CD4-positive, alpha-beta T cell treated with Interleukin-6 at 100 ng/mL for 8 hours (primary cell): Measurements from ENCODE around the gene FLT3LG.
A peak's percentile ranks its signal among the peaks of the same experiment; 100 is the strongest.

ENCODE experiments used
- DNase-seq: peaks from one replicate; pipeline ENCODE4 v3.0.0-alpha.2; 2020; ENCODE audit warnings: mixed read lengths, low spot score

Gene FLT3LG

GRCh38 chr19:49488863-49489537 lies 15.0 kb downstream of the FLT3LG start:
- no peak for DNase-seq

- peak; percentile 27 for DNase-seq
Observed at GRCh38 chr19:49489601-49490167, 15.7 kb downstream of the FLT3LG start.

GRCh38 chr19:49490287-49491029 lies 16.4 kb downstream of the FLT3LG start:
- no peak for DNase-seq

DNA sequence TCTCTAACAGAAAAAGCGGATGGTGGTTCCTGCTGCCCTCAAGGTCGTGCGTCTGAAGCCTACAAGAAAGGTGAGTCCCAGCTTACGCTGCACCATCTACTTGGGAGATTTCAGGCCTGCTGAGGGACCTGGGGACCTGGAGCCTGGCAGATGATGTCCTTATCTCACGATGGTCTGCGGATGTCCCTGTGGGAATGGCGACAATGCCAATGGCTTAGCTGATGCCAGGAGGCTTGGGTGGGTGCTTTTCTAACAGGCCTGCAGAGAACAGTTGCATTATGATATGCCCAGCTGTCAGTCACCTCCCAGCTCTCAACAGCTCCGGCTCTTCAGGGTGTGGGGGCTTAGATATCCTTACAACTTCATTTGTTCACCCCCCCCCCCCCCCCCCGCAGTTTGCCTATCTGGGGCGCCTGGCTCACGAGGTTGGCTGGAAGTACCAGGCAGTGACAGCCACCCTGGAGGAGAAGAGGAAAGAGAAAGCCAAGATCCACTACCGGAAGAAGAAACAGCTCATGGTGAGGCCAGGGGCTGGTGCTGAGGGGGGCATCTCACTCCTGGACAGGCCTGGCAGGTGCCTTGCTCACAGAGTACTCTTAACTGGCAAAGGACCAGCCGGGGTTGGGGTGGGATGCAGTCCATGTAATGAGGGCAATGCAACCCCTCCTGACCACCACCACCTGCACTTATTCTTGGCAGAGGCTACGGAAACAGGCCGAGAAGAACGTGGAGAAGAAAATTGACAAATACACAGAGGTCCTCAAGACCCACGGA lies 17.2 kb downstream of the FLT3LG start:
- DNase-seq: no peak

GRCh38 chr19:49491804-49492572 lies 18.0 kb downstream of the FLT3LG start:
- no peak for DNase-seq

DNA sequence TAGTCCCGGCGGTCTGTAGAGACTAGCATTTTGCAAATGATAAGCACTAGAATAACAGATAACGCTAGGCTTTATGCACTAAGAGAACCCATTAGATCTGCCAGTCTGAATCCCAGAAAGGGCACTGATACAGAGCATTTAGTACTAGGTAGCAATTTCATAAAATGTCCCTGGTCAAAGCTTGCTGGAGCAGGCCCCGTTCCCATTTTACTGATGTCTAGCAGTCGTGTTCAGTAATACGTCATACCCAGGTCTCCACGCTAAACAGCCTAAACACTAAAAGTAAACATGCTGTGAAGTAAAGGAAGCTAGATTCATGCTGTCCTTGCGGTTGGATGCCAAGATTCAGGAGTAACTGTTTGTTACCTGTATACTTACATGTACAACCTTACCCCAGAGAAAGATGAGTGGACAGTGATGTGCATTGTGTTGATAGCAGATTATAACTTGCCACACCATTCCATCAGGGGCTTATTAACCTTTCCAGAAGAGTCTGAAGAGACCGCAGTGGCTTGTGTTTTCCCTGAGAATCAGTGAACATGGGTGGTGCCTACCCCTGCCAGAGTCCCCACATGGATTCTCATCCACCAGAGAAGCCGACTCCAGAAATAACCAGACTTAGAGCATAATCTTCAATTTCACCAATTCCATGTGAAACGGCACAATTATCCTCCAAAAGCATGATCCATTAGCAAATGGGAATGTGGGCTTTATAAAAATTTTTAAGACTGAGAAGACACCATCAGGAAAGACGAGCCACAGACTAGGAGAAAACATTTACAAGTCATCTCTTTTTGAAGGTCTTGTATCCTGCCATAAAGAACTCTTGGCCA lies 18.8 kb downstream of the FLT3LG start:
- DNase-seq: no peak

DNA sequence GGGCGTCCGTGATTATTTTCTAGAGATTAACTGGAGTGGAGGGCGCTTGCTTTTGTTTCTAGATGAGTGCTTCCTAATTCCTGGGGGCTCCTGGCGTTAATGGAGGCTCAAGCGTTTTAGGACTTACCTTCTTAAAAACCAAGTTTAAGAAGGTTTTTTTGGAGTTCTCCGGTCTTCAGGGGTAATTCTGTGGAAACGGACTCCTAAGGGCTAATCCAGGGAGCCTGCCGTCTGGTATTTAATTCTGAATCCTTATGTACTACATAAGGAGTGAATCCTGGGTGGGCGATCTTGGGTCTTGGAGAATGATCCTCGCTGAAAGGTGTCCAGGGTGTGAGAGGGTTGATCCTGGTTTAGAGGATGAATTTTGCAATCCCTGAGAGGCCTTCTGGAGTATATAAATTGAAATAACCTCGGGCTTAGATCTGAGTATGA lies 22.6 kb downstream of the FLT3LG start:
- no peak for DNase-seq

DNA sequence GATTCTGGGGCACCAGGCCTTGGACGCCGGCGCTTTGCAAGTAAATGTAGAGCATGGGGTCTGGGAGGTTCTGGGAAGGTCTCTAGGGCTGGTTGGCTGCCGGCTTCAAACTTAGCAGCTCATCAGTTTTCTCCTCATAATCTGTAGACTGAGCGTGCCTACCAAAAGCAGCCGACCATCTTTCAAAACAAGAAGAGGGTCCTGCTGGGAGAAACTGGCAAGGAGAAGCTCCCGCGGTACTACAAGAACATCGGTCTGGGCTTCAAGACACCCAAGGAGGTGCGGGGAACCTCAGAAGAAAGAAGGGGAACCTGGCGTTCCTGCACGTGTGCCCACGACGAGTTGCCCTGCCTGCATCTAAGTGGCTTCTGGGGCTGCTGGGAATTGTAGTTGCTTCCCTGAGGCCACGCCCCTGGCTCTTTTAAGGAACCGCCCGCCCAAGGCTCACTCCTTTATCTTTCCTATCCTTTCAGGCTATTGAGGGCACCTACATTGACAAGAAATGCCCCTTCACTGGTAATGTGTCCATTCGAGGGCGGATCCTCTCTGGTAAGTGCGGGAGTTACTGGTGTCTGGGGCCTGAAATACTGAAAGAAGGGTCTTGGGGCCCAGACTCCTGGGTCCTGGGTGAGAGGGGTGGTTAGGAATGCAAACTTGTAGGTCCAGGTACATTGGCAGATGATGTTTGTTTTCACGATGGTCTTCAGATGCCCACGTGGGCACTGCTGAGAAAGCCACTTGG lies 23.2 kb downstream of the FLT3LG start:
- DNase-seq: peak; percentile 80

DNA sequence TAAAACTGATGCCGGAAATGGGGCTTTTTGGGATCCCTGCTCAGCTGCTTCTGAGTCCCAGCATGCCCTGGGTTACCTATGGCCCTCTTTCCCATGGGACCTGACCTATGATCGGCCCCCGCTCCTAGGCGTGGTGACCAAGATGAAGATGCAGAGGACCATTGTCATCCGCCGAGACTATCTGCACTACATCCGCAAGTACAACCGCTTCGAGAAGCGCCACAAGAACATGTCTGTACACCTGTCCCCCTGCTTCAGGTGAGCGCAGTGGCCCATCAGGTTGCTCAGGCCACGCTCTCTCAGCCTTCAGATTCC lies 23.7 kb downstream of the FLT3LG start:
- DNase-seq: no peak

- DNase-seq: no peak
Observed at GRCh38 chr19:49498475-49498874, 24.5 kb downstream of the FLT3LG start.

DNA sequence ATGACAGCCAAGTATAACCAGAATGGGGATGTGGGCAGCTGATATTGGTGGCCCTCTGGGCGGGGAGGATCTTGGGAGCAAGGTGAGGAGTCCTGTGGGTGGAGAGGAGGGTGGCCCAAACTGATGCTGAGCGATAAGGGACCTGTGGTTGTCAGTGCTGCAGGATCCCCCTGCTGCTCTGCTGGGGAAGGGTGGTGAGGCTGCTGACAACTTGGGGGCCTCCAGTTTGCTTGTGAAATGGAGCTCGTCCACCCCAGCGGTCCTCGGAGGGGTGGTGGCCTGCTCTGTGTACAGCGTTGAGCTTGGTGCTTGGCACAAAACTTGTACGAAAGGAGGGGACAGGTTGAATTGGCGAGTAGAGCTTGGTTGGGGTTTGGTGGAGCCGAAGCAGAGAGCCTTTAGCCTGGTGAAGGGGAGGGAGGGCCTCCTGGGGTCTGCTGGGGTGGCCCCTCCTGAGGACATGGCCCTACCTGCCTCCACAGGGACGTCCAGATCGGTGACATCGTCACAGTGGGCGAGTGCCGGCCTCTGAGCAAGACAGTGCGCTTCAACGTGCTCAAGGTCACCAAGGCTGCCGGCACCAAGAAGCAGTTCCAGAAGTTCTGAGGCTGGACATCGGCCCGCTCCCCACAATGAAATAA lies 25.1 kb downstream of the FLT3LG start:
- DNase-seq: peak; percentile 22

DNA sequence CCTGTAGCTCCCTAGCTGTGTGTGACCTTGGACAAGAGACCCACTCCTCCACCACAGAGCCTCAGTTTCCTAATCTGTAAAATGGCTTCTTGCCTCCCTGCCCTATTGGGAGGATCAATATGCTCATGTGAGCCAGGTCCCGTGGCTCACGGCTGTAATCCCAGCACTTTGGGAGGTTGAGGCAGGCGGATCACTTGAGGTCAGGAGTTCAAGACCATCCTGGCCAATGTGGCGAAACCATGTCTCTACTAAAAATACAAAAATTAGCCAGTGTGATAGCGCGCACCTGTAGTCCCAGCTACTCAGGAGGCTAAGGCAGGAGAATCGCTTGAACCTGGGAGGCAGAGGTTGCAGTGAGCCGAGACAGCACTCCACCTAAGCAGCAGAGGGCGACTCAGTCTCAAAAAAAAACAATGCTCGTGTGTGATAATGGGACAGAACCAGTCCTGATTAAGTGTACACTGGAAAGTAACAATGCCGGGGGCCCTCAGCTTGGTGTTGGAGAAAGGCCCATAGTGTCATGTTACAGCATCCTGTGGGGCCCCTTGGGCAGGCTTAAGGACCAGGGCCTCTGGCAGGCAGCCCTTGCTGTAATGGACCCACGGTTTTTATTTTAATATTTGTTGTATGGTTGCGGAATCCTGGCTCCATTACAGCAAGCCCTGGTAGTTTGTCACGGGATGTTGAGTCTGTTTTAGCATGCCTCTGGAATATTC lies 29.0 kb downstream of the FLT3LG start:
- DNase-seq: peak; percentile 65

GRCh38 chr19:49503582-49503962 lies 29.6 kb downstream of the FLT3LG start:
- DNase-seq: no peak

- peak; percentile 80 for DNase-seq
Observed at GRCh38 chr19:49506575-49507105, 32.6 kb downstream of the FLT3LG start.

DNA sequence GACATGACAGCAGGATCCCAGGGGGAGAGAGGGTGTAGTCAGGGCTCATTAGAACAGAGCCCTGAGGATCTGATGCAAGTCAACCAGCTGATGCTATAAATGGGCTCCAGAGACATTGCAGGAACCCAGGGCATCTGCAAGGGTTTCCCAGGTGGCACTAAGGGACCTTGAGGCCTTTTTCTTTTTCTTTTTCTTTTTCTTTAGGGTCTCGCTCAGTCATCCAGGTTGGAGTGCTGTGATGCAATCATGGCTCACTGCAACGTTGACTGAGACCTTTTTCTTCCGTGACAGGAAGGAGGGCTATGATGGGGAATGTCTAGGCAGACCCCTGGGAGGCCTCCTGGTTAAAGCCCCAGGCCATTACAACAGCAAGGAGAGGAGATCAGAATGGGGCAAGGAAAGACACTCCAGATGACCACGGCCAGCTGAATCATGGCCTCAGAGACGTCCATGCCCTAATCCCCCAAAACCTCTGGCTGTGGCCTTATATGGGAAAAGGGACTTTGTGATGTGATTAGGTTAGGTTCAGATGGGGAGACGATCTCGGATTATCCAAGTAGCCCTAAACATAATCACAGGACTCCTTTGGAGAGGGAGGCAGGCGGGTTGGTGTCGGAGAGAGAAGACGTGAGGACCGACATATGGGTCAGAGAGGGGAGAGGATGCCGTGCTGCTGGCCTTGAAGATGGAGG lies 33.9 kb downstream of the FLT3LG start:
- DNase-seq: no peak

DNA sequence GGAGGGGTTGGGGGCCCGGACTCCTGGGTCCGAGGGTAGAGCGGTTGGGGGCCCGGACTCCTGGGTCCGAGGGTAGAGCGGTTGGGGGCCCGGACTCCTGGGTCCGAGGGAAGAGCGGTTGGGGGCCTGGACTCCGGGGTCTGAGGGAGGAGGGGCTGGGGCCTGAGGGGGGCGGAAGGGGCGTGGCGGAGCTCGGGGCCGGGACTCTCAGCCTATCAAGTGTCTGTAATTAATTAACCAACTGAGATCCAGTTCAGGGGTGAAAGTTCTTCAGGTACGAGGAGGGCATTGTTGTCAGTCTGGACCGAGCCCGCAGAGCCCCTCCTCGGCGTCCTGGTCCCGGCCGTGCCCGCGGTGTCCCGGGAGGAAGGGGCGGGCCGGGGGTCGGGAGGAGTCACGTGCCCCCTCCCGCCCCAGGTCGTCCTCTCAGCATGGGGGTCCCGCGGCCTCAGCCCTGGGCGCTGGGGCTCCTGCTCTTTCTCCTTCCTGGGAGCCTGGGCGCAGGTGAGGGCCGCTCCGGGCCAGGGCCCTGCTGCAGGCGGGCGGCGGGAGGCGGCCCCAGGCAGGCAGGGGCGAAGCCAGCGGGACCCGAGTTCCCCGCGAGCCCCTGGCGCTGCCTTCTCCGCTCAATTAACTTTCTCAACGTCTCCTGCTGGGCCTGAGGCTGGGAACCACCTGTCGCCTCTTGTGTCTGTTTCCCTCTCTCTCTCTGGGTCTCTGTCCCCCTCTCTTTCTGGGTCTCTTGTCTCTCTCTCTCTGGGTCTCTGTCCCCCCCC lies 39.1 kb downstream of the FLT3LG start:
- DNase-seq: no peak

- no peak for DNase-seq
Observed at GRCh38 chr19:49513746-49514118, 39.7 kb downstream of the FLT3LG start.

- no peak for DNase-seq
Observed at GRCh38 chr19:49514151-49514550, 40.1 kb downstream of the FLT3LG start.
